K562 (cell line): ENCODE measurements around the gene SLC17A1.

Source experiments
- CREB5 ChIP-seq: fragments of 250-450 bp; sonication (Bioruptor Pico); IDR thresholded peaks from 2 replicates; pipeline ENCODE4 v1.5.0; 2020; ENCODE audit warnings: mild to moderate bottlenecking
- EP300 ChIP-seq: IDR thresholded peaks from 2 replicates; pipeline ENCODE4 v1.6.1; 2012; ENCODE audit warnings: low read length, improper control_type of control experiment
- FOXA1 ChIP-seq: fragments of 450-650 bp; IDR thresholded peaks from 2 replicates; pipeline ENCODE4 v1.6.1; 2016; ENCODE audit warnings: mild to moderate bottlenecking, borderline replicate concordance
- HDAC2 ChIP-seq: fragments of 450-650 bp; IDR thresholded peaks from 2 replicates; pipeline ENCODE4 v1.6.1; 2016; ENCODE audit warnings: mild to moderate bottlenecking
- NR2F6 ChIP-seq: fragments of 450-650 bp; formaldehyde crosslinking; IDR thresholded peaks from 2 replicates; pipeline ENCODE4 v1.4.0; 2020; ENCODE audit warnings: mild to moderate bottlenecking
- SIN3A ChIP-seq, 2 experiments: fragments of 150-350 bp in 1 of 2; IDR thresholded peaks; 2 replicates each; pipeline ENCODE4 v1.6.1; 2011 to 2016; ENCODE audit warnings: borderline replicate concordance in 2 of 2, low read depth in 2 of 2, low read length in 2 of 2, mild to moderate bottlenecking in 2 of 2, moderate library complexity in 2 of 2; ENCODE audit not compliant: control insufficient read depth in 1 of 2
- ZFX ChIP-seq: sonication (generic); formaldehyde crosslinking; IDR thresholded peaks from 2 replicates; pipeline ENCODE4 v1.8.0; 2022; ENCODE audit warnings: mild to moderate bottlenecking, missing genetic modification reagents, moderate library complexity
- ZNF57 ChIP-seq: fragments of 450-650 bp; formaldehyde crosslinking; IDR thresholded peaks from 2 replicates; pipeline ENCODE4 v1.4.0; 2020; ENCODE audit warnings: mild to moderate bottlenecking, moderate library complexity
- ZSCAN29 ChIP-seq: fragments of 450-650 bp; IDR thresholded peaks from 2 replicates; pipeline ENCODE4 v1.6.1; 2017
- TF ChIP-seq, protein P1 (sequence below), 3 experiments: IDR thresholded peaks in 2 of 3; conservative IDR thresholded peaks in 1 of 3; 2 replicates each; pipeline ENCODE4 v1.5.1; 2011 to 2012; ENCODE audit warnings: low read length in 3 of 3, mild to moderate bottlenecking in 3 of 3, control low read depth in 2 of 3, improper control_type of control experiment in 1 of 3, inconsistent platforms in 1 of 3, low read depth in 1 of 3, mixed read lengths in 1 of 3, moderate library complexity in 1 of 3; ENCODE audit not compliant: insufficient read depth in 2 of 3

DNA sequence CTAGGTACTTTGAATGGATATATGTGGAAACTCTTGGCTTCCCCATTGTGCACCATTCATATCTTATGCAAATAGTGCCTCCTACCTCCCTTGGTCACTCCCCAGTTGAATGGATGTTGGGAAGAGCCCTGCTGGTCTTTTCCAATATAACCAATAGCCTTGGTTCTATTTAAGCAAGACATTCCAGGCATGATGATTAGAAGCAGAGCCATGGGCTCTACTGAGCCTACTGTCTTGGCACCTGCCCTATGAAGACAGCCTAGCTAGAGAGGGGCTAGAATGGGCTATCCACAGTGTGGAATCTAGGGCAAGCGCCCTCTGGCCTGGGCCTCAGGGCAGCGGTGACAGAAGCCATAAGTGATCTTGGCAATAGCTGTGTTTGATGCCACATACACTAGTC, 15.6 kb downstream of the SLC17A1 start:
- no peak for TF ChIP-seq ZSCAN29
- TF ChIP-seq HDAC2, result no peak
- TF ChIP-seq SIN3A (IDR thresholded peaks at IDR 0.05; ENCODE audit: borderline replicate concordance in 2 of 2, control insufficient read depth in 1 of 2, low read depth in 2 of 2, low read length in 2 of 2), result no peak
- TF ChIP-seq NR2F6 (CRISPR knock-in tag), result no peak
- no peak for TF ChIP-seq CREB5 (CRISPR knock-in tag)
- no peak for TF ChIP-seq EP300
- TF ChIP-seq, protein P1, sequence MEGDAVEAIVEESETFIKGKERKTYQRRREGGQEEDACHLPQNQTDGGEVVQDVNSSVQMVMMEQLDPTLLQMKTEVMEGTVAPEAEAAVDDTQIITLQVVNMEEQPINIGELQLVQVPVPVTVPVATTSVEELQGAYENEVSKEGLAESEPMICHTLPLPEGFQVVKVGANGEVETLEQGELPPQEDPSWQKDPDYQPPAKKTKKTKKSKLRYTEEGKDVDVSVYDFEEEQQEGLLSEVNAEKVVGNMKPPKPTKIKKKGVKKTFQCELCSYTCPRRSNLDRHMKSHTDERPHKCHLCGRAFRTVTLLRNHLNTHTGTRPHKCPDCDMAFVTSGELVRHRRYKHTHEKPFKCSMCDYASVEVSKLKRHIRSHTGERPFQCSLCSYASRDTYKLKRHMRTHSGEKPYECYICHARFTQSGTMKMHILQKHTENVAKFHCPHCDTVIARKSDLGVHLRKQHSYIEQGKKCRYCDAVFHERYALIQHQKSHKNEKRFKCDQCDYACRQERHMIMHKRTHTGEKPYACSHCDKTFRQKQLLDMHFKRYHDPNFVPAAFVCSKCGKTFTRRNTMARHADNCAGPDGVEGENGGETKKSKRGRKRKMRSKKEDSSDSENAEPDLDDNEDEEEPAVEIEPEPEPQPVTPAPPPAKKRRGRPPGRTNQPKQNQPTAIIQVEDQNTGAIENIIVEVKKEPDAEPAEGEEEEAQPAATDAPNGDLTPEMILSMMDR (IDR thresholded peaks at IDR 0.05 in 2 of 3, conservative IDR thresholded peaks at IDR 0.05 in 1 of 3; ENCODE audit: insufficient read depth in 2 of 3, low read depth in 1 of 3, low read length in 3 of 3), result no peak
- TF ChIP-seq FOXA1, result no peak
- TF ChIP-seq ZNF57 (CRISPR knock-in tag), result no peak
- TF ChIP-seq ZFX (CRISPR knock-in tag), result no peak
